ENCODE results near the gene EPHB6. TPM values are rescaled to one million over a fixed set of nuclear protein-coding genes. Genes with fewer than 3 reads are reported as not detected.

Gene EPHB6
- total RNA-seq, 2 experiments from 2014 or later = 7.0 TPM

- ChIA-PET CTCF (interaction anchor here (0.6 to 4.4 kb wide), 21 partner anchors 10 to 563 kb away, joined by 3 to 62 read pairs (median 4); no protein-coding TSS in a partner anchor), POLR2A (no interaction called here)
- H3K9me3 Mint-ChIP-seq (ENCODE audit: insufficient read depth) = no peaks in the 10 kb centered on the region
- H3K4me1 Mint-ChIP-seq (ENCODE audit: low read depth) = no peaks in the 10 kb centered on the region
- no peaks in the 10 kb centered on the region for H3K36me3 Mint-ChIP-seq (ENCODE audit: low read depth)
- no peak overlapping the region for H3K4me3 Mint-ChIP-seq
- no peak overlapping the region for H3K27ac Mint-ChIP-seq
- ATAC-seq (no peak), DNase-seq (no peak)
- peaks cover 12% of the 10 kb centered on the region for H3K27me3 Mint-ChIP-seq (ENCODE audit: low read depth)
Observed at GRCh38 chr7:142881586-142882337, 26.9 kb downstream of the EPHB6 start.

- Mint-ChIP-seq H3K36me3 (ENCODE audit: low read depth) (no peaks in the 10 kb centered on the region), H3K9me3 (ENCODE audit: insufficient read depth) (no peaks in the 10 kb centered on the region), H3K4me3 (no peak overlapping the region), H3K4me1 (ENCODE audit: low read depth) (no peaks in the 10 kb centered on the region), H3K27ac (no peak overlapping the region), H3K27me3 (ENCODE audit: low read depth) (peaks cover 12% of the 10 kb centered on the region)
- ChIA-PET POLR2A (no interaction called here), CTCF (interaction anchor here (1.0 to 4.4 kb wide), 6 partner anchors 11 to 564 kb away, joined by 3 to 62 read pairs (median 6); no protein-coding TSS in a partner anchor)
- ATAC-seq (no peak), DNase-seq (no peak)
Observed at GRCh38 chr7:142882338-142882678, 27.4 kb downstream of the EPHB6 start.

GRCh38 chr7:142883145-142883544 lies 28.3 kb downstream of the EPHB6 start:
- no peaks in the 10 kb centered on the region for H3K9me3 Mint-ChIP-seq (ENCODE audit: insufficient read depth)
- CTCF ChIA-PET = interaction anchor here (4.4 kb wide), 1 partner anchor 120 kb away, joined by 62 read pairs; no protein-coding TSS in a partner anchor

GRCh38 chr7:142883571-142884285 lies 28.9 kb downstream of the EPHB6 start:
- Mint-ChIP-seq H3K36me3 (ENCODE audit: low read depth) (no peaks in the 10 kb centered on the region), H3K27me3 (ENCODE audit: low read depth) (peaks cover 12% of the 10 kb centered on the region), H3K4me3 (no peak overlapping the region), H3K9me3 (ENCODE audit: insufficient read depth) (no peaks in the 10 kb centered on the region), H3K4me1 (ENCODE audit: low read depth) (no peaks in the 10 kb centered on the region), H3K27ac (no peak overlapping the region)
- DNase-seq (no peak), ATAC-seq (no peak)
- ChIA-PET POLR2A (no interaction called here), CTCF (no interaction called here)

More at GRCh38 chr7:142883145-142883544, 28.3 kb downstream of the EPHB6 start:
- POLR2A ChIA-PET = no interaction called here
- Mint-ChIP-seq H3K27me3 (ENCODE audit: low read depth) (peaks cover 12% of the 10 kb centered on the region), H3K4me3 (no peak overlapping the region), H3K27ac (no peak overlapping the region), H3K36me3 (ENCODE audit: low read depth) (no peaks in the 10 kb centered on the region), H3K4me1 (ENCODE audit: low read depth) (no peaks in the 10 kb centered on the region)
- no peak for ATAC-seq
- no peak for DNase-seq

GRCh38 chr7:142884286-142884640 lies 29.4 kb downstream of the EPHB6 start:
- ATAC-seq = no peak
- ChIA-PET CTCF (no interaction called here), POLR2A (no interaction called here)
- Mint-ChIP-seq H3K4me1 (ENCODE audit: low read depth) (no peaks in the 10 kb centered on the region), H3K36me3 (ENCODE audit: low read depth) (no peaks in the 10 kb centered on the region), H3K4me3 (no peak overlapping the region), H3K9me3 (ENCODE audit: insufficient read depth) (no peaks in the 10 kb centered on the region), H3K27me3 (ENCODE audit: low read depth) (peaks cover 11% of the 10 kb centered on the region), H3K27ac (no peak overlapping the region)
- no peak for DNase-seq

GRCh38 chr7:142885311-142886230 lies 30.7 kb downstream of the EPHB6 start, which contains the start of gene TRPV6:
TSS of gene TRPV6 (minus strand) at chr7:142885745.
- ATAC-seq (no peak), DNase-seq (no peak)
- ChIA-PET POLR2A (no interaction called here), CTCF (interaction anchor here (0.9 kb wide), 1 partner anchor 116 kb away, joined by 3 read pairs; no protein-coding TSS in a partner anchor)
- Mint-ChIP-seq H3K27me3 (ENCODE audit: low read depth) (no peaks in the 10 kb centered on the region), H3K4me1 (ENCODE audit: low read depth) (no peaks in the 10 kb centered on the region), H3K9me3 (ENCODE audit: insufficient read depth) (no peaks in the 10 kb centered on the region), H3K4me3 (no peak within 1 kb of the TSS), H3K27ac (no peak within 1 kb of the TSS), H3K36me3 (ENCODE audit: low read depth) (no peaks in the 10 kb centered on the region)

GRCh38 chr7:142886866-142887265 lies 32.0 kb downstream of the EPHB6 start:
- H3K4me1 Mint-ChIP-seq (ENCODE audit: low read depth) = no peaks in the 10 kb centered on the region
- no peaks in the 10 kb centered on the region for H3K27me3 Mint-ChIP-seq (ENCODE audit: low read depth)
- H3K9me3 Mint-ChIP-seq (ENCODE audit: insufficient read depth) = no peaks in the 10 kb centered on the region
- ChIA-PET CTCF (interaction anchor here (0.9 to 1.3 kb wide), 3 partner anchors 14 to 328 kb away, joined by 3 to 4 read pairs (median 3); no protein-coding TSS in a partner anchor), POLR2A (no interaction called here)
- H3K4me3 Mint-ChIP-seq = no peak overlapping the region
- DNase-seq = no peak
- no peak for ATAC-seq
- H3K27ac Mint-ChIP-seq = no peak overlapping the region
- H3K36me3 Mint-ChIP-seq (ENCODE audit: low read depth) = no peaks in the 10 kb centered on the region

GRCh38 chr7:142887282-142888015 lies 32.6 kb downstream of the EPHB6 start:
- CTCF ChIA-PET = interaction anchor here (1.2 to 1.3 kb wide), 2 partner anchors 14 to 327 kb away, joined by 3 to 4 read pairs; no protein-coding TSS in a partner anchor
- H3K4me3 Mint-ChIP-seq = no peak overlapping the region
- H3K36me3 Mint-ChIP-seq (ENCODE audit: low read depth) = no peaks in the 10 kb centered on the region
- ATAC-seq (no peak), DNase-seq (no peak)
- no peaks in the 10 kb centered on the region for H3K27me3 Mint-ChIP-seq (ENCODE audit: low read depth)
- POLR2A ChIA-PET = interaction anchor here (0.7 kb wide), 1 partner anchor 22 kb away, joined by 3 read pairs; no protein-coding TSS in a partner anchor
- H3K4me1 Mint-ChIP-seq (ENCODE audit: low read depth) = no peaks in the 10 kb centered on the region
- H3K27ac Mint-ChIP-seq = no peak overlapping the region
- no peaks in the 10 kb centered on the region for H3K9me3 Mint-ChIP-seq (ENCODE audit: insufficient read depth)

- Mint-ChIP-seq H3K4me1 (ENCODE audit: low read depth) (no peaks in the 10 kb centered on the region), H3K9me3 (ENCODE audit: insufficient read depth) (no peaks in the 10 kb centered on the region), H3K27me3 (ENCODE audit: low read depth) (no peaks in the 10 kb centered on the region), H3K27ac (no peak overlapping the region), H3K36me3 (ENCODE audit: low read depth) (no peaks in the 10 kb centered on the region), H3K4me3 (no peak overlapping the region)
- DNase-seq (no peak), ATAC-seq (no peak)
- ChIA-PET CTCF (no interaction called here), POLR2A (no interaction called here)
Observed at GRCh38 chr7:142889816-142890215, 34.9 kb downstream of the EPHB6 start.

GRCh38 chr7:142890874-142891485 lies 36.1 kb downstream of the EPHB6 start:
- ATAC-seq = no peak
- ChIA-PET CTCF (no interaction called here), POLR2A (no interaction called here)
- Mint-ChIP-seq H3K27ac (no peak overlapping the region), H3K4me1 (ENCODE audit: low read depth) (no peaks in the 10 kb centered on the region), H3K36me3 (ENCODE audit: low read depth) (no peaks in the 10 kb centered on the region), H3K9me3 (ENCODE audit: insufficient read depth) (no peaks in the 10 kb centered on the region), H3K4me3 (no peak overlapping the region), H3K27me3 (ENCODE audit: low read depth) (no peaks in the 10 kb centered on the region)
- no peak for DNase-seq
